AML-193 (cell line): Measurements from ENCODE around the gene CCDC124.
"Not testable (repeated sequence)": the region's sequence is repeated elsewhere in the genome, so short reads cannot be mapped to it uniquely, and the experiment has no call there.

ENCODE experiments used
- DNase-seq, 2 experiments: peaks; one replicate each; lab custom pipeline; 2025; lab: John Stamatoyannopoulos, UW

Gene CCDC124

GRCh38 chr19:17986569-17986968 is 53.8 kb downstream of the CCDC124 start:
- not testable (repeated sequence) for DNase-seq

GRCh38 chr19:17988161-17988560 is 55.3 kb downstream of the CCDC124 start:
- no peak for DNase-seq

GRCh38 chr19:17989425-17990094 is 56.7 kb downstream of the CCDC124 start:
- no peak for DNase-seq

- no peak for DNase-seq
These were observed 60.4 kb downstream of the CCDC124 start for GRCh38 chr19:17993076-17993813.
